DMS153 (cell line): Measurements from ENCODE around the gene WDR45B.

Source experiments
- DNase-seq: peaks from one replicate; lab custom pipeline; 2025; lab: John Stamatoyannopoulos, UW

Gene WDR45B

GRCh38 chr17:82677353-82677925 is 29.2 kb upstream of the WDR45B start:
- DNase-seq = no peak

- no peak for DNase-seq
Measured at GRCh38 chr17:82675476-82676245, 27.4 kb upstream of the WDR45B start.

GRCh38 chr17:82674656-82675475 is 26.6 kb upstream of the WDR45B start:
- DNase-seq = no peak

- DNase-seq = no peak
Measured at GRCh38 chr17:82670661-82671450, 22.6 kb upstream of the WDR45B start.

- DNase-seq = peak; percentile 61
Measured at GRCh38 chr17:82668631-82669099, 20.4 kb upstream of the WDR45B start.

- no peak for DNase-seq
Measured at GRCh38 chr17:82668024-82668630, 19.9 kb upstream of the WDR45B start.

- DNase-seq = no peak
Measured at GRCh38 chr17:82667668-82668000, 19.4 kb upstream of the WDR45B start.

GRCh38 chr17:82666931-82667667 is 18.9 kb upstream of the WDR45B start:
- DNase-seq = no peak

- no peak for DNase-seq
Measured at GRCh38 chr17:82665891-82666290, 17.6 kb upstream of the WDR45B start.

GRCh38 chr17:82665217-82665616 is 17.0 kb upstream of the WDR45B start:
- DNase-seq = no peak

- no peak for DNase-seq
Measured at GRCh38 chr17:82664701-82665182, 16.5 kb upstream of the WDR45B start.

- DNase-seq = no peak
Measured at GRCh38 chr17:82664276-82664575, 16.0 kb upstream of the WDR45B start.

GRCh38 chr17:82663381-82664275 is 15.4 kb upstream of the WDR45B start:
- no peak for DNase-seq

GRCh38 chr17:82662711-82663261 is 14.5 kb upstream of the WDR45B start:
- DNase-seq = no peak

GRCh38 chr17:82661717-82662683 is 13.8 kb upstream of the WDR45B start:
- DNase-seq = no peak

GRCh38 chr17:82659886-82660285 is 11.6 kb upstream of the WDR45B start:
- DNase-seq = no peak

GRCh38 chr17:82658796-82659452 is 10.7 kb upstream of the WDR45B start:
- DNase-seq = no peak

- DNase-seq = no peak
Measured at GRCh38 chr17:82658331-82658730, 10.1 kb upstream of the WDR45B start.
